GM18868 (cell line): ENCODE measurements around the gene ARPC2.

Source experiments
- ATAC-seq: cut with Tn5 transposase; IDR thresholded peaks from one replicate; pipeline ENCODE4 v1.9.1; 2021; ENCODE audit warnings: mild to moderate bottlenecking, moderate library complexity; ENCODE audit not compliant: unreplicated experiment

Gene ARPC2

DNA sequence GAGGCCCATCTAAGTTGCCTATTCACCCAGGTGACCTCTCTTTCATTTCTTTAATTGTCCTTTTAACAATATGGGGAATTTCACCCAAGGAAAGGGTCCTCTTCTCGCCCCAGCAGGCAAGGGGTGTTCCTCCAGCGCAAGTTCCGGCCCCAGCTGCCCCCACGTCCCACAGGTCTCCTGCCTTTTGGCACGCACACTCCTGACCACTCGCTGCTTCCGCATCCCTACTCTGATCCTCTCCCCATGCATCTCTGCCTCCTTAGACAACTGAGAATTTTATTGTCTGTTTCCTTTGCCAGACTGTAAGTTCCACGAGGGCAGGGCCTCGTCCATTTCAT lies 684 bp upstream of the ARPC2 start:
- no peak for ATAC-seq

DNA sequence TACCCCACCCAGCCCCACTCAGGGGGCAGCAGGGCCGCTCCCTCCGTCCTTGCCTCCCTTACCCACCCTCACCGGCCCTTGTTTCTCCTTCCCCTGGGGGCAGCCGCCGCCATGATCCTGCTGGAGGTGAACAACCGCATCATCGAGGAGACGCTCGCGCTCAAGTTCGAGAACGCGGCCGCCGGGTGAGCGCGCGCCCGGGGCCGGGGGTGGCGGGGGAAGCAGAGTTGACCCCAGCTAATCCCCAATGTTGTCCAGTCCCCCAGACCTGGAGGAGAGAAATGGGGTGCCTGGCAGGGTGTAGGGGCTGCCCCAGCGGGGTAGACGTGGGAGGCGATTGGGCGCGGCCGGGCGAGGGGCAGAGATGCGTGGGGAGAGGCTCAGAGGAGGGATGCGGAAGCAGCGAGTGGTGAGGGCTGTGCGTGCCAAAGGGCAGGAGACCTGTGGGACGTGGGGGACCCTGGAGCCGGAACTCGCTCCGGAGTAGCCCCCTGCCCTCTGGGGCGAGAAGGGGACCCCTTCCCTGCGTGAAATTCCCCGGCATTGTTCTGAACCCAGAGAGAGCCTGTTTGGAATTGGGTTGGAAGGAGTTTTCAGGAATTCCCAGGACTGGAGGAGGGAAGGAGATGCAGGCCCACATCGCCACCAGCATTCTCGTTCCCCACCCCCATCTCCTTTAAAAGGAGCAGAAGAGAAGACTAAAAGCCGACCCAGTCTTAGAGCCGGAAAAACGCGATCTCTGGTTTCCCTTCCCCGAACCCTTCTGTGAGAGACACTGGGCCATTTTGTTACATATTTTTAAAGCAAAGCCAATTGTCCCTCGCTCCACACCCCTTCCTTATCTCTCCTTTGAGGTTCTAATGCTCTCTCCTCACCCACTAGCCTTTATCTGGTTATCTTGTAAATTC lies 625 bp downstream of the ARPC2 start:
- ATAC-seq: peak; percentile 36

DNA sequence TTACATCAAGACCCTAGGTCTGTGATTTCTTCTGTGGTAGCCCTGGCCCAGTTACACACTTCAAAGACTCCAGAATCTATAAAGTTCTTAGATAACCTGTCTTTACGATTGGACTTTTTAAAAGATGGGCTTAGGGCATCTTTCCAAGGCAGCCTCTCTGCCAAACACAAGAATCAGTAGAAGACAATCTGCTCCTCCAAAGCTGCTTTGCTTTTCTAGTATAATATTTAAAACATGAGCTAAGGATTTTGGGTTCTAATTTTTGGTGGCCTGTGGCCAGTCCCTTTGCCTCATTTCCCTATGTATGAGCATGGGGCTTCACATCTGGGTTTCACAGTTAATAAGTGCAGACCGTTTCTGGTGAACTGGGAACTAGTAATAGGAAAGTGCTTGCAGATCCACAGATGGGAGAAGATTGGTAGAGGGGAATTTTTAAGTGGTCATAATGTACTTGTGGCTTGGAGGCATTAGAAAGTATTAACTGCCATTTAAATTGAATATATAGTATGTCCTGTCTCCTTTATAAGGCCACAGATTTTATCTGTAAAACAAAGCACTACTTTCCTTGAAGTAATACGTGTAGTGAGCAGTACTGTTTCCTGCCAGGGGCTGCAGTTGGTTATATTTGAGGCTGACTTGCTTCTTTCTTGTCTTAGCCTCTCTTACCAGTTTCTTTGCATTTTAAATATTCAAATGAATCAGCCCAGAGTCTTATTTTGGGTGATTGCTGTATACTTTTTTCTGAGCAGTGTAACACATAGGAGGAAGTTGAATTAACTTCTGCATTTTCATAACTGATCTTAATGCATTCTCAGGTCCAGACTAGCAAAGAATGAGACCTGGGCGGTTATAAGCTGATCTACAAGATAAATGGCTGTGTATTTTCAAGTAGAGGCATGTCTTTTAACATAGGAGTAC lies 1.5 kb downstream of the ARPC2 start:
- peak; percentile 44 for ATAC-seq

DNA sequence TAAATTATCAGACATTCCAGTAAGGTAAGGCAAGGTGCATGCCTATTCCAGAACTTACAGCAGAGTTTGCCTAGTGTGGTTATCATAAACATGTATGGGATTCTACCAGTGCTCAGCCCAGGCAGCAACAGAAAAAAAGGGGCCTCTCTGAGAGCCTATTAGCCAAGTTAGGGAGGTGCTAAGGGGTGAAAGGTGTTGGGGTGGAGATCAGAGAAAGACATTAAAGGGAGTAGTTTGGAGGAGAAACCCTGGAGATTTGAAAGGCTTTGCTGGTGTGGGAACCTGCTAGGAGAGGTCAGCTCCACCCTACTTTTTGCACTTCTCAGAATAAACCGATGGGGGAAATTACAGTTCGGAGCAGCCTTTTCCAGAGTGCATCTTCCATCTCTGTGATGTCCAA lies 2.9 kb downstream of the ARPC2 start:
- no peak for ATAC-seq

DNA sequence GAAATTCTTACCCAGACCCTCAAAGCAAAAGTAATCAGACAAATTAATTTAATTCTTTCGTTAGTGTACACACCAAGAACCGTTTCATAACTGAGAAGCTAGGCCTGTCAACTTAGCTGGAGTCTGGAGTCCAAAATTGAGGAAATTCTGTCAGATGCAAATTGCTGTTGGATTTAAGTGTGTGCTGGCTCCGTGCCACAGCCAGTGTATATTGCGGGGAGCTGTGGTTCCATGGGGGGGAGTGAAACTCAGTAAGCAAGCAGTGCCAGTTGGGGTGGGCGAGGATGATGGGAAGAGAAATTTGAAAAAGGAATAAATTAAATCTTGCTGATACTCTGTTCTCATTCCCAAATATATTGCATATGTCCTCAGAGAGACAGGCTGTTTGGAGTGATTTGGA lies 4.0 kb downstream of the ARPC2 start:
- ATAC-seq: no peak

DNA sequence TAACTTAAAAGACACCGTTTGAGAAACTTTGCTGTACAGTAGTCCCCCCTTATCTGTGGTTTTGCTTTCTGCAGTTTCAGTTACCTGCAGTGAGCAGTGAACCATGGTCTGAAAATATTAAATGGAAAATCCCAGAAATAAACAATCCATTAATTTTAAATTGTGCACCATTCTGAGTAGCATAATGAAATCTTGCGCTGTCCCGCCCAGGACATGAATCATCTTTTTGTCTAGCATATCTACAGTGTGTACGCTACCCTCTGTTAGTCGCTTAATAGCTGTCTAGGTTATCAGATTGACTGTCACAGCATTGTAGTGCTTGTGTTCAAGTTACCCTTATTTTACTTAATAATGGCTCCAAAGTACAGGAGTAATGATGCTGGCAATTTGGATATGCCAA lies 6.1 kb downstream of the ARPC2 start:
- peak; percentile 46 for ATAC-seq

DNA sequence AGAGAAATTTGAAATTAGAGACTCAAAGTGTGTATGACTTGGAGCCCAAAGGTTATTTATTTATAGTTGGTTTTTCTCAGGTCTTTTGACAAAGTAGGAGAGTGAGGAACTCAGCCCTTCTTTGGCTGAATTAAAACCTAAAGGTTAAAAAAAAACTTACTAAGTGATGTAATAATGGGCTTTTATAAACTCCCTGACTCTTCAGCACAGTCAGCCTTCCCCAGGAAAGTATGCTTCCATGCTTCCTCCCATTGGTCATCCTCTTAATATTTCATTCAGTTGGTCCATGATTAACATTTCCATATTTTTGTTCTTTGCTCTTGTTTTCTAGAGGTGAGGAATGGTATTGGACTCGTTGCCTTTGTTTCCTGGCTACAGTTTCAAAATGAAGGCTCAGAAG lies 7.2 kb downstream of the ARPC2 start:
- ATAC-seq: no peak

DNA sequence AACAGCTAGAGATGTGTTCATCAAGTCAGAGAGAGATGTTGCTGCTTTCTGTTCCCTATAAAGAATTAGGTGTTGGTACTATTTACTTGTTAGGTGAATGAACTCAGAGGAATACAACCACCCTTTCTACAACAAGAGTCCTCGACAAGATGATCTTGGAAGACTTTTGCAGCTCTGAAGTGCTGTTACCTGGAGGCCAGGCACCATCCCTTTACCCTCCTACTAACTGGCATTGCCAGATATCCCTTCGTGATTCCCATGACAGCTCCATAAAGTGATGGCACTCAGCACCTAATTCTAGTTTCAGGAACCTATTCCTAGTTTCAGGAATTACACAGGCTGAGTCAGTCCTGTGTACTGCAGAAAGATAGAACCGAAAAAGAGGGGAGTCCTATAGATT lies 9.9 kb downstream of the ARPC2 start:
- no peak for ATAC-seq

DNA sequence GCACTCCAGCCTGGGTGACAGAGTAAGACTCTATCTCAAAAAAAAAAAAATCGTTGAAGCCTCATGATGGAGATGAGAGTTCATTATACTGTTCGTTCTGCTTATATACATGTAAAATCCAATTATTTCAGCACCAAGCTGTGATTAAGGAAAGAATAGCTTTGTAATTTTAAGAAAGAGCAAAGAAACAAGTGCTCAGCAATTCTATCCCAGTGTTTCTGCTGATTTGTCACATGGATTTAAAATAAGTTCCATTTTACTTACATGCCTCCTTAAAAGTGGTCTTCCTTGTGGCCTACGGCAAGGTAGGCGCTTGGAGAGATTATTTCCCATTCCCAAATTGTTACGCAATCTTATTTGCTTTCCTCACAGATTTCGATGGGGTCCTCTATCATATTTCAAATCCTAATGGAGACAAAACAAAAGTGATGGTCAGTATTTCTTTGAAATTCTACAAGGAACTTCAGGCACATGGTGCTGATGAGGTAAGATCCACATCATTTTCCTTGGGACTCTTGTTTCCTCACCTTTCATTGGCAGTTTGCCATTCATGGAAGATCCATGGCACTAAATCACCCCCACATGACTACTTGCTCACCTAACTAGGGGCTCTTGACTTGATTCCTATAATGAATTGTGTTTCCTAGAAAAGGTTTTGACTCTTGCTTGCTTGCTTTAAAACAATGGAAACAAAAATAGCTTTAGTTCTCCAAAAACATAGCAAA lies 11.5 kb downstream of the ARPC2 start:
- no peak for ATAC-seq

DNA sequence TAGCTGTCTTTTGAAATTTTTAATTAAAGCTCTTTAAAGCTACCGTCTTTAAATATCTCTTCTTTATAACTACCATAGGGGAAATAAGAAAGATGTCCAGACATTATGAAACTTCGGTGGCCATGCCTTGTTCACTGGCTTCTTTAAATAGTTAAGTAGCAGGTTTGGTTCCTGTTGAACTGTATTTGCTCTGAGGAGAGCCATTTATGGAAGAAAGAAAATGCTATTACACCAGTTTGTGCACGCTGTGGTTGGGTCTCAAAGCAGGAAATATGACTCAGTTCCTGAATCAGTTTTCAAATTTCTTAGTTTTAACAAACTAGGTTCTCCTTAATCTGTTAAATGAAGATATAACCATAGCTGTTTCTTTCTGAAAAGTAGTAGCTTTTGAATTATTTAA lies 12.2 kb downstream of the ARPC2 start:
- peak; percentile 97 for ATAC-seq

DNA sequence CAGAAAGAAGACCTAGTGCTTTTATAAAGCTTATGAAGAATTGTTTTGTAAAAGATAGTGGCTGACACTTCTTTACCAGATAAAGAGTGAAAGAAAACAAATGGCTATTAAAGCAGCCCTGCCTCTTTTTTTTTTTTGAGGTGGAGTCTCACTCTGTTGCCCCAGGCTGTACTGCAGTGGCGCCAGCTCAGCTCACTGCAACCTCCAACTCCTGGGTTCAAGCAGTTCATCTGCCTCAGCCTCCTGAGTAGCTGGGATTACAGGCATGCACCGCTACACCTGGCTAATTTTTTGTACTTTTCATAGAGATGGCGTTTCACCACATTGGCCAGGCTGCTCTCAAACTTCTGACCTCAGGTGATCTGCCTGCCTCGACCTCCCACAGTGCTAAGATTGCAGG lies 12.9 kb downstream of the ARPC2 start:
- peak; percentile 12 for ATAC-seq

DNA sequence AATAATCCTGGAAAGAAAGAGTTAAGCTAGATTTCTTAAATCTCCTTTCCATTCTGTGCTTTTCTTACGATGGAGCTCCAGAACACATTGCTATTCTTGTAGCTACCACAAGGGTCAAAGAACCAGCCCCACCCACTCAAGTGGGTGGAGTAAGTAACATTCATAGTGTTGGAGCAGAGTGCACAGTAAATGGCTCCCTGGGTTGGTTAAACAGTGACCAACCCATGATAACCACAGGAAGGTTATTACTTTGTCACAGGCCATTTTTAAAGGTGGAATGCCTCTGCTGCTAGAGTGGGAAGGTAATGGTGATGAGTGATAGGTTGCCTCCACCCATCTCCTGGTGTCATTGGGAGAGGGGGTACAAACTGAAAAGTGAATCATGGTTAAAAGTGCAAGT lies 13.9 kb downstream of the ARPC2 start:
- ATAC-seq: no peak

DNA sequence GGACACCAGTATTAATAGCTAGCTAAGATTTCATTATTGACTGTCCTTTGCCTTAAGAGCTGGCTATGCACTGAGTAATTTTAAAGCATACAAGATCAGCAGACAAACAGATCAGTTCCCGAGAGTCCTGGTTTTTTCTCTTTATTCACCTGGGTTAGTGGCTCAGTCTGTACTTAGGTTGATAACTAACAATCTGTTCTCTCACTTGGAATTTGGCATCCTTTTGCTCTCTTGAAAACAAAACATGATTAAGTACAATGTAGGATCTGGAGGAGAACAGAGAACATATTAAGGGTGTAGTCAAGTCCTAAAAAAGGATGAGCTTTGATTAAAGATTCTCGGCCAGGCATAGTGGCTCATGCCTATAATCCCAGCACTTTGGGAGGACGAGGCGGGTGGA lies 16.6 kb downstream of the ARPC2 start:
- ATAC-seq: no peak

DNA sequence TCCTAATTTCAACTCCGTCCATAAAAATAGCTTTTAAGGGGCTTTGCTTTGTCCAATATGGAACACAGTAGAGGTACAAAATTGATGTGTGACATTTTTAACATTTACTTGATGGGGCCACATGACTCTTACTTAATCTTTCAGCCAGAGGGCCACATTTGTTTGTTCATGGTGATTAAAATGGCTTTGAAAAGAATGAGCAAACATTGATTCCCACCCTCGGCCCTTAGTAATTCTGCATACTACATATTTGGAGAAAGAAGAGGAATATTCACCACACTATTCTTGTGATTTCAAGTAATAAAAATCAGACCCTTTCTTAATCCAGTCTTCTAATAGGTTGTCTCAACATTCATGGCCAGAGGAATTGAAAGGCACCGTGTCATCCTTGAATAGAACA lies 17.5 kb downstream of the ARPC2 start:
- ATAC-seq: no peak

DNA sequence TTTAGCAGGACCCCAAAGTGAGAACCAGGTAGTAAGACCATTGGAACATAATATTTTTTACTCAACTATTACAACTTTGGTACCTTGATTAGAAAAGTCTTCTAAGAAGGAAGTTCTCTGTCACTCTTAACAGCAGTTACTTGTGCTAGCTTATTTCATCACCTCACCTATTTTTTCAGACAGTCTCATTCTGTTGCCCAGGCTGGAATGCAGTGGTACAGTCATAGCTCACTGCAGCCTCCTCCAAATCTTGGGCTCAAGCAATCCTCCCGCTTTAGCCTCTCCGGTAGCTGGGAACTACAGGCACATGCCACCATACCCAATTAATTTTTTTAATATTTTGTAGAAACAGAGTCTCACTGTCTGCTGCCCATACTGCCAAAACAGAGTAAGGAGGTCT lies 18.0 kb downstream of the ARPC2 start:
- ATAC-seq: no peak

DNA sequence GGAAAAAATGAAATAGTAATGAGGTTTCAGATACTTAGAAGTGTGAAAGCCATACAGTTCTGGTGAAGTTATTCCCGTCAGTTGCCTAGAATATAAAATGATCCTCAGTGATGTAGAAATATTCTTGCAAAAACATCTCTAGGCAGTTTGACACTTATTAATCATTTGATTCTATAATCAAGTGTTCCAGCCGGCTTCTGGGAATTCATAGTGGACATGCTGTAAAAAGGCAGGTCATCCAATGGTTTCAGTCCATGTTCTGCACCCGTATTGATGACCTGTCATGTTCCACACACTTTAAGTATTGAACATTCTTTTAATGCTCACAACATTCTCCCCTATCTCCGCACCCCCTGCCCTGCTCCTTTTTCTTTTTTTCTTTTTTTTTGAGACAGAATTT lies 19.8 kb downstream of the ARPC2 start:
- no peak for ATAC-seq

DNA sequence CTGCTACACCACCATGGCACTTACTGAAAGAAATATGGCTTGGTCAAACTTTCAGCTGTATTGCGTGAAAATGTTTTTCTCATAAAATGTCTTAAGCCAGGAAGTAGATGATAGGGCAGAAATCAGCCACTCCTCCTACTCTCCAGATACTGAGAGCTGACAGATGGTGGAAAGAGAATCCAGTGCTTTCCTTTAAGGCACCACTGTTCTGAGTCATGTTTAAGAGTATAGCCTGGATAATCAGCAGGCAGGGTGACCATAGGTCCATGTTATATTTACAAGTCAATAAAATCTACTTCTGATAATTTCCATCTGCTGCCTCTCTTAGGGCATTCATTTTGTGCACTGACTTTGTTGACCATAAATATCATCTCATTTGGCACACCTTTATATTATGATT lies 21.9 kb downstream of the ARPC2 start:
- ATAC-seq: no peak

DNA sequence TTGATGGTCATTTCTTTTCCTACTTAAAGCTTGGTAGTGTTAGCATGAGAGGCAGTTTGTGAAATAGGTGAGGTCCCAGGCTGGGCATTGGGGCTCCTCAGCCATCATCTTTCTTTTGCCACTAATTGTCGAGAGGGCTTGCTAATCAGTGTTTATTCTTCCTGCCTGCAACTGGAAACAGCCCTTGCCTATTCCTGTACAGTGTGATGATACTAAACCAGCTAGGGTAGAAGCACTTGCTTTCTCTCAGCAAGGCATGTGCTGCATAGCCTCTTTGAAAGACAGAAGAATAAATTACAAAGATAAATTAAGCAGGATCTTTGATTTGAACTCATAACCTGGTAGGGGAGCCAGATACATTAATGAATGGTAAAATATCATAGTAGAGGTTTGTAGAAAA lies 27.2 kb downstream of the ARPC2 start:
- no peak for ATAC-seq

DNA sequence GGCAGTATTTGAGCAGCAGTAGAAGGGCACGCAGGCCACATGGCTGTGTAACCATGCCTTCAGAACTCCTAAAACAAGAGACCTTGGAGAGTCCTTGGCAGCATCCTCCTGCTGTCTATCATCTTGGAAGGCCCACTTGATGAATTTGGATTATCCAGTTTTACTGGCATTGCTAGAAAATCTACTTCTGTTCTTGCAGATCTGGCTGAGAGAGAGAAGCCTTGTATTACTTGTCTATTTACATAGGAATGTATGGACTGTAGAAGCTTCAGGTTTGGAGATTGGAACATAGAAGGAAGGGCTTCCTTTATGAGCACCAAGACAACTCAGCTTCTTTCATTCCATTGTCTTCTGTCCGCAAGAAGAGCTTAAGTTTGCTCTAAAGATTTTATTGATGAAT lies 27.7 kb downstream of the ARPC2 start:
- ATAC-seq: no peak

DNA sequence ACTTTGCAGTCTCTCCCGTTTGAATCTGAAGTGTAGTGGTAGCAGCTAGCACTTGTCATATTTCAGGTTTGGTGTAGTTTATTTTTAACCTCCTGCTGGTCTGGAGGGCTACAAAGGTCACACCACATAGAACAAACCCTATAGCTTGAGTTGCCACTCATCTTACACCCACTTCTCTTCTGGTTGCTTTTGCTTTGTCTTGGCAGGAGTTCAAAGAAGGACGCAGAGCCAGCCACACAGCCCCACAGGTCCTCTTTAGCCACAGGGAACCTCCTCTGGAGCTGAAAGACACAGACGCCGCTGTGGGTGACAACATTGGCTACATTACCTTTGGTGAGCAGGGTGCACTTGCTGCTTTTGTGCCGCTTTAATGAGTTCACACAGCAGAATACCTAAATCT lies 28.2 kb downstream of the ARPC2 start:
- no peak for ATAC-seq

DNA sequence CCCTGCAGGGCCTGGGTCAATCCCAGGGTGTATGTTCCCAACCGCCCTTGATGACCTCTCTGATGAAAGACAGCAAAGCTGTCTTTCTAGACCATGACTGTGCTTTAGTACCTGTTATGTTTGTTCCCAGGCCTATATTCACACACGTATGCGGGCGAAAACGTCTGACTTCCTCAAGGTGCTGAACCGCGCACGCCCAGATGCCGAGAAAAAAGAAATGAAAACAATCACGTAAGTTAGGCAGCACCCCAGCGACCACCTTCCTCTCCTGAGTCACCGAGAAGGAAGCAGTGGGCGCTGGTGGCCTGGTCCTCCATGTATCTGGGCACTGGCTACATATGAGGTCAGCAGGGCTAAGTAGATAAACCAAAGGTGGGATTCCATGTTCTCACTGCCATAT lies 32.7 kb downstream of the ARPC2 start:
- ATAC-seq: no peak
